Astrocyte (in vitro differentiated cells and primary cell): ENCODE results near the gene GRK5. TPM values are rescaled to one million over a fixed set of nuclear protein-coding genes. Genes with fewer than 3 reads are reported as not detected.

ENCODE experiments used
- DNase-seq: peaks from one replicate; pipeline ENCODE4 v3.0.0-alpha.2; 2010; ENCODE audit warnings: low read depth
- FAIRE-seq: peaks from 2 replicates; lab custom pipeline; 2011; peaks lifted over from hg19 to GRCh38; lab: Jason Lieb, UNC
- H2AFZ ChIP-seq: 2 replicates; pipeline ENCODE4 v1.6.0; 2012; ENCODE audit warnings: low read depth, low read length, inconsistent platforms
- H3K27ac ChIP-seq: 2 replicates; pipeline ENCODE4 v1.5.1; 2011; ENCODE audit warnings: low read depth, low read length, inconsistent platforms
- H3K27me3 ChIP-seq: 2 replicates; pipeline ENCODE4 v1.6.0; 2011; ENCODE audit warnings: low read length, inconsistent platforms; ENCODE audit not compliant: insufficient read depth
- H3K36me3 ChIP-seq: 2 replicates; pipeline ENCODE4 v1.5.1; 2011; ENCODE audit warnings: low read length, inconsistent platforms; ENCODE audit not compliant: insufficient read depth
- H3K4me1 ChIP-seq: 2 replicates; pipeline ENCODE4 v1.5.1; 2011; ENCODE audit warnings: low read length, inconsistent platforms; ENCODE audit not compliant: insufficient read depth
- H3K4me2 ChIP-seq: 2 replicates; pipeline ENCODE4 v1.6.0; 2012; ENCODE audit warnings: low read length, inconsistent platforms
- H3K4me3 ChIP-seq: 2 replicates; pipeline ENCODE4 v1.5.1; 2011; ENCODE audit warnings: low read depth, mild to moderate bottlenecking, low read length, inconsistent platforms; ENCODE audit not compliant: insufficient read depth
- H3K79me2 ChIP-seq: 2 replicates; pipeline ENCODE4 v1.6.0; 2012; ENCODE audit warnings: mild to moderate bottlenecking, low read length, inconsistent platforms; ENCODE audit not compliant: insufficient read depth
- H3K9ac ChIP-seq: 2 replicates; pipeline ENCODE4 v1.6.0; 2012; ENCODE audit warnings: mild to moderate bottlenecking, low read length, inconsistent platforms
- H3K9me3 ChIP-seq: 2 replicates; pipeline ENCODE4 v1.5.1; 2012; ENCODE audit warnings: low read depth, mild to moderate bottlenecking, low read length, inconsistent platforms; ENCODE audit not compliant: insufficient read depth
- H4K20me1 ChIP-seq: 2 replicates; pipeline ENCODE4 v1.6.0; 2012; ENCODE audit warnings: low read length, inconsistent platforms; ENCODE audit not compliant: insufficient read depth
- H3K27ac Mint-ChIP-seq: one replicate; pipeline ENCODE4 v1.8.0; 2021; ENCODE audit warnings: mild to moderate bottlenecking, mixed read lengths; ENCODE audit not compliant: unreplicated experiment
- H3K27me3 Mint-ChIP-seq: one replicate; pipeline ENCODE4 v1.8.0; 2021; ENCODE audit warnings: low read depth, mixed read lengths; ENCODE audit not compliant: unreplicated experiment
- H3K36me3 Mint-ChIP-seq: one replicate; pipeline ENCODE4 v1.8.0; 2021; ENCODE audit warnings: low read depth, mixed read lengths; ENCODE audit not compliant: unreplicated experiment
- H3K4me1 Mint-ChIP-seq: one replicate; pipeline ENCODE4 v1.8.0; 2021; ENCODE audit warnings: low read depth, mixed read lengths; ENCODE audit not compliant: unreplicated experiment
- H3K4me3 Mint-ChIP-seq: one replicate; pipeline ENCODE4 v1.8.0; 2021; ENCODE audit warnings: mild to moderate bottlenecking, moderate library complexity, mixed read lengths; ENCODE audit not compliant: unreplicated experiment
- H3K9me3 Mint-ChIP-seq: one replicate; pipeline ENCODE4 v1.8.0; 2021; ENCODE audit warnings: mild to moderate bottlenecking, mixed read lengths; ENCODE audit not compliant: unreplicated experiment
- CTCF ChIP-seq: IDR thresholded peaks from 2 replicates; pipeline ENCODE4 v1.5.1; 2011; ENCODE audit warnings: low read depth, mild to moderate bottlenecking, inconsistent platforms, low read length, moderate library complexity; ENCODE audit not compliant: insufficient read depth
- EZH2 ChIP-seq: IDR thresholded peaks from 2 replicates; pipeline ENCODE4 v1.6.1; 2012; ENCODE audit warnings: mild to moderate bottlenecking, low read length, inconsistent platforms; ENCODE audit not compliant: insufficient read depth
- total RNA-seq: library from RNA; stranded (reverse); gene quantifications from 2 replicates; pipeline ENCODE4 v1.2.1, GENCODE V29; 2021

Gene GRK5
- total RNA-seq, 1 donor from 2014 or later = 8.5 TPM

DNA sequence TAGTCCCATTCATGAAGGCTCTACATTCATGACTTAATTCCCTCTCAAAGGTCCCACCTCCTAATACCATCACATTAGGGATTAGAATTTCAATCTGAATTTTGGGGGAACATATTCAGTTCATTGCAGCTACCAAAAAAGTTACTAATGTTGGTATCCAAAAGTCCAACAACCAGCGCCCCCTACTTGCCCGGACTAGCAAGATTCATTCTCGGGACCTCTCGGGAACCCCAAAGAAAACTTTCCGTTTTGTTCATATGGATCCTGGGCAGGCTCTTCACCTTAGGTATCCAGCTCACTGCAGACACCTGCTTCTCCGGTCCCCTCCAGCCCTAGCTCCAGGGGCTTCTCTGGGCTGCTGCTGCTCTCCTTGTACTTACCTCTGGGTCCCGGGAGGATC, 8.9 kb upstream of the GRK5 start:
- Histone ChIP-seq H3K36me3 (no peaks in the 10 kb centered on the region), H3K9me3 (no peaks in the 10 kb centered on the region), H3K4me3 (no peak overlapping the region), H3K9ac (no peak overlapping the region), H3K79me2 (no peaks in the 10 kb centered on the region), H3K4me1 (peaks cover 15% of the 10 kb centered on the region), H3K27me3 (peaks cover 4% of the 10 kb centered on the region), H4K20me1 (no peaks in the 10 kb centered on the region), H3K27ac (no peak overlapping the region), H3K4me2 (no peak overlapping the region), H2AFZ (no peak overlapping the region)
- H3K4me3 Mint-ChIP-seq = no peak overlapping the region
- FAIRE-seq (no peak), DNase-seq (no peak)
- no peaks in the 10 kb centered on the region for H3K36me3 Mint-ChIP-seq
- no peaks in the 10 kb centered on the region for H3K9me3 Mint-ChIP-seq
- H3K27me3 Mint-ChIP-seq = peaks cover 17% of the 10 kb centered on the region
- H3K27ac Mint-ChIP-seq = peak overlapping the region; percentile 80
- H3K4me1 Mint-ChIP-seq = peaks cover 8% of the 10 kb centered on the region
- TF ChIP-seq EZH2 (no peak), CTCF (peak; percentile 12)

GRCh38 chr10:119199231-119199992, 8.0 kb upstream of the GRK5 start:
- H3K36me3 ChIP-seq = no peaks in the 10 kb centered on the region
- FAIRE-seq = peak; percentile 49
- no peak overlapping the region for H3K27ac Mint-ChIP-seq

More at GRCh38 chr10:119199231-119199992, 8.0 kb upstream of the GRK5 start:
- Histone ChIP-seq H3K4me2 (peak overlapping the region; percentile 64), H3K4me3 (no peak overlapping the region), H3K27me3 (peaks cover 4% of the 10 kb centered on the region), H3K9me3 (no peaks in the 10 kb centered on the region), H3K9ac (no peak overlapping the region), H3K4me1 (peaks cover 17% of the 10 kb centered on the region), H2AFZ (peak overlapping the region; percentile 62), H3K79me2 (no peaks in the 10 kb centered on the region), H3K27ac (no peak overlapping the region), H4K20me1 (no peaks in the 10 kb centered on the region)
- Mint-ChIP-seq H3K4me1 (peaks cover 13% of the 10 kb centered on the region), H3K27me3 (peaks cover 17% of the 10 kb centered on the region), H3K36me3 (no peaks in the 10 kb centered on the region), H3K4me3 (peak overlapping the region; percentile 24), H3K9me3 (no peaks in the 10 kb centered on the region)
- no peak for TF ChIP-seq EZH2
- peak; percentile 86 for TF ChIP-seq CTCF
- DNase-seq = peak; percentile 71
